HG03196 (cell line): ENCODE data around the gene TOB2.

ENCODE experiments used
- ATAC-seq: cut with Tn5 transposase; IDR thresholded peaks from one replicate; pipeline ENCODE4 v1.9.1; 2021; ENCODE audit not compliant: unreplicated experiment

TOB2 gene

GRCh38 chr22:41394012-41394356 lies 52.6 kb downstream of the TOB2 start:
- ATAC-seq, result no peak

GRCh38 chr22:41387341-41387740 lies 59.3 kb downstream of the TOB2 start:
- no peak for ATAC-seq

- ATAC-seq, result no peak
Measured at GRCh38 chr22:41384128-41384527, 62.5 kb downstream of the TOB2 start.
